IMR-90 (cell line): ENCODE results near the gene ARHGEF7. TPM values are rescaled to one million over a fixed set of nuclear protein-coding genes. Genes with fewer than 3 reads are reported as not detected.

ENCODE experiments used
- polyA plus RNA-seq, 3 experiments: library from polyadenylated mRNA; depleted of rRNA; stranded (reverse); fragments of >200 nt; gene quantifications; 2 replicates each; pipeline ENCODE4 v1.2.3, GENCODE V29; 2012; ENCODE audit warnings: low replicate concordance in 1 of 3
- total RNA-seq: library from RNA; depleted of rRNA; stranded (reverse); fragments of >200 nt; gene quantifications from 2 replicates; pipeline ENCODE4 v1.2.3, GENCODE V29; 2012; rRNA removed

The ARHGEF7 gene
- total and polyA plus RNA-seq, 2 of the 4 experiments (the other 2 are of a cell fraction): 32.9 to 59.0 TPM

Other genes with a start within 250 kb of the ARHGEF7 start
- gene ANKRD10, start 200.2 kb upstream of the ARHGEF7 start, total RNA-seq: 18.3 and 24.2 TPM in 2 replicates
- 24.2 and 31.1 TPM in 2 replicates for gene ANKRD10, start 200.2 kb upstream of the ARHGEF7 start, polyA plus RNA-seq (2012; rRNA removed)
- not detected in 2 replicates for gene TEX29, start 205.3 kb downstream of the ARHGEF7 start, total RNA-seq
- 0.29 and 0.46 TPM in 2 replicates for gene TEX29, start 205.3 kb downstream of the ARHGEF7 start, polyA plus RNA-seq (2012; rRNA removed)